Ureter (tissue), 1 donor: ENCODE results near the gene ALX3. TPM values are rescaled to one million over a fixed set of nuclear protein-coding genes. Genes with fewer than 3 reads are reported as not detected.
A peak's percentile ranks its signal among the peaks of the same experiment; 100 is the strongest.

Experiments
- DNase-seq: peaks from one replicate; pipeline ENCODE4 v3.0.0-alpha.2; 2020; ENCODE audit warnings: low spot score
- total RNA-seq: library from RNA; stranded (reverse); gene quantifications from one replicate; pipeline ENCODE4 v1.2.4, GENCODE V29; 2023
- donor health status: DM: yes; HTN: yes; CAD: no.

Gene ALX3
- total RNA-seq, 1 donor from 2014 or later = not detected

GRCh38 chr1:110065841-110066240, 4.6 kb downstream of the ALX3 start:
- DNase-seq = no peak

- no peak for DNase-seq
Measured at GRCh38 chr1:110064576-110065337, 5.7 kb downstream of the ALX3 start.

GRCh38 chr1:110063781-110064180, 6.7 kb downstream of the ALX3 start:
- DNase-seq = no peak

GRCh38 chr1:110062612-110063011, 7.9 kb downstream of the ALX3 start:
- DNase-seq = no peak

- no peak for DNase-seq
Measured at GRCh38 chr1:110061341-110061740, 9.1 kb downstream of the ALX3 start.

- no peak for DNase-seq
Measured at GRCh38 chr1:110060662-110061060, 9.8 kb downstream of the ALX3 start.

GRCh38 chr1:110060034-110060661, 10.3 kb downstream of the ALX3 start:
- no peak for DNase-seq

GRCh38 chr1:110059133-110059863, 11.2 kb downstream of the ALX3 start:
- DNase-seq = no peak

- no peak for DNase-seq
Measured at GRCh38 chr1:110058591-110058990, 11.9 kb downstream of the ALX3 start.

GRCh38 chr1:110057963-110058518, 12.4 kb downstream of the ALX3 start:
- no peak for DNase-seq

- DNase-seq = no peak
Measured at GRCh38 chr1:110056776-110057175, 13.7 kb downstream of the ALX3 start.

- no peak for DNase-seq
Measured at GRCh38 chr1:110056285-110056683, 14.2 kb downstream of the ALX3 start.

GRCh38 chr1:110055493-110056284, 14.8 kb downstream of the ALX3 start:
- DNase-seq = no peak

- DNase-seq = peak; percentile 70
Measured at GRCh38 chr1:110053552-110054428, 16.7 kb downstream of the ALX3 start.

- no peak for DNase-seq
Measured at GRCh38 chr1:110051262-110051648, 19.2 kb downstream of the ALX3 start.

GRCh38 chr1:110050602-110051261, 19.7 kb downstream of the ALX3 start:
- DNase-seq = no peak

- DNase-seq = no peak
Measured at GRCh38 chr1:110049801-110050601, 20.5 kb downstream of the ALX3 start.

GRCh38 chr1:110048923-110049601, 21.4 kb downstream of the ALX3 start:
- DNase-seq = no peak

GRCh38 chr1:110048240-110048639, 22.2 kb downstream of the ALX3 start:
- DNase-seq = no peak
